Vagina (tissue), 2 donors: ENCODE results near the gene VIPR2. TPM values are rescaled to one million over a fixed set of nuclear protein-coding genes. Genes with fewer than 3 reads are reported as not detected.

Experiments
- DNase-seq, 2 donors: peaks; one replicate each; pipeline ENCODE4 v3.0.0-alpha.2; 2017; ENCODE audit errors: extremely low spot score in 2 of 2
- H3K27ac ChIP-seq: fragments of 200-600 bp; sonication (generic); one replicate; pipeline ENCODE4 v1.5.1; 2019
- H3K27me3 ChIP-seq: fragments of 200-600 bp; sonication (generic); one replicate; pipeline ENCODE4 v1.5.1; 2019
- H3K36me3 ChIP-seq, 2 donors: fragments of 200-600 bp; sonication (generic); one replicate each; pipeline ENCODE4 v1.5.1; 2017 to 2019
- H3K4me1 ChIP-seq: fragments of 200-600 bp; sonication (generic); one replicate; pipeline ENCODE4 v1.5.1; 2019
- H3K4me3 ChIP-seq, 2 donors: fragments of 200-600 bp; sonication (generic); 1 replicate in 1 of 2; 2 replicates in 1 of 2; pipeline ENCODE4 v1.5.1; 2016 to 2019
- H3K9me3 ChIP-seq: fragments of 200-600 bp; sonication (generic); one replicate; pipeline ENCODE4 v1.5.1; 2019
- CTCF ChIP-seq, 3 experiments: fragments of 450-650 bp in 2 of 3; fragments of 200-600 bp in 1 of 3; sonication (generic) in 1 of 3; IDR thresholded peaks; one replicate each; pipeline ENCODE4 v1.5.1; 2017 to 2019; ENCODE audit warnings: antibody characterized with exemption in 3 of 3, mild to moderate bottlenecking in 2 of 3, moderate library complexity in 2 of 3
- POLR2A ChIP-seq, 2 donors: fragments of 450-650 bp; IDR thresholded peaks; one replicate each; pipeline ENCODE4 v1.6.1; 2017; ENCODE audit warnings: antibody characterized with exemption in 2 of 2, mild to moderate bottlenecking in 2 of 2, moderate library complexity in 2 of 2
- POLR2AphosphoS5 ChIP-seq, 2 donors: sonication (generic); formaldehyde crosslinking; IDR thresholded peaks; one replicate each; pipeline ENCODE4 v1.9.0; 2017; ENCODE audit warnings: antibody characterized with exemption in 2 of 2, mild to moderate bottlenecking in 2 of 2, low read depth in 1 of 2; ENCODE audit not compliant: insufficient read depth in 1 of 2
- intact Hi-C: fragments of 100-400 bp; cut with DNase I; formaldehyde crosslinking; loops from one replicate; pipeline ENCODE4 v1.15.1; 2023
- total RNA-seq: library from RNA; depleted of rRNA; stranded (reverse); fragments of >200 nt; gene quantifications from one replicate; pipeline ENCODE4 v1.2.3, GENCODE V29; 2016

Gene VIPR2
- total RNA-seq, 1 donor from 2014 or later, result 11.3 TPM

GRCh38 chr7:159016591-159016990 lies 128.1 kb downstream of the VIPR2 start:
- no peaks in the 10 kb centered on the region for H3K9me3 ChIP-seq
- no peaks in the 10 kb centered on the region for H3K36me3 ChIP-seq
- DNase-seq, result no peak
- peaks cover 44% of the 10 kb centered on the region for H3K4me1 ChIP-seq
- peak overlapping the region; percentile 70 for H3K27ac ChIP-seq
- intact Hi-C loops, result no loop called here
- no peaks in the 10 kb centered on the region for H3K27me3 ChIP-seq
- no peak for TF ChIP-seq CTCF (IDR thresholded peaks at IDR 0.05)
- no peak for TF ChIP-seq POLR2AphosphoS5 (IDR thresholded peaks at IDR 0.05; ENCODE audit: insufficient read depth in 1 of 2, low read depth in 1 of 2)
- TF ChIP-seq POLR2A (IDR thresholded peaks at IDR 0.05), result no peak
- no peak overlapping the region for H3K4me3 ChIP-seq

- Histone ChIP-seq H3K36me3 (no peaks in the 10 kb centered on the region), H3K4me1 (peaks cover 52% of the 10 kb centered on the region), H3K27ac (peak overlapping the region; percentile 70), H3K4me3 (no peak overlapping the region), H3K9me3 (no peaks in the 10 kb centered on the region), H3K27me3 (no peaks in the 10 kb centered on the region)
- TF ChIP-seq POLR2AphosphoS5 (IDR thresholded peaks at IDR 0.05; ENCODE audit: insufficient read depth in 1 of 2, low read depth in 1 of 2), result peak; percentile 48 to 86
- no peak for TF ChIP-seq CTCF (IDR thresholded peaks at IDR 0.05)
- no peak for DNase-seq
- intact Hi-C loops, result no loop called here
These were observed 128.9 kb downstream of the VIPR2 start for GRCh38 chr7:159015454-159016410.

GRCh38 chr7:159015081-159015453 lies 129.6 kb downstream of the VIPR2 start:
- intact Hi-C loops, result no loop called here
- Histone ChIP-seq H3K36me3 (no peaks in the 10 kb centered on the region), H3K4me1 (peaks cover 53% of the 10 kb centered on the region), H3K9me3 (no peaks in the 10 kb centered on the region), H3K27me3 (no peaks in the 10 kb centered on the region), H3K27ac (peak overlapping the region; percentile 70), H3K4me3 (no peak overlapping the region)
- TF ChIP-seq POLR2A (IDR thresholded peaks at IDR 0.05) (no peak), CTCF (IDR thresholded peaks at IDR 0.05) (no peak), POLR2AphosphoS5 (IDR thresholded peaks at IDR 0.05; ENCODE audit: insufficient read depth in 1 of 2, low read depth in 1 of 2) (no peak)
- DNase-seq, result no peak

- peaks cover 53% of the 10 kb centered on the region for H3K4me1 ChIP-seq
- no peaks in the 10 kb centered on the region for H3K27me3 ChIP-seq
- TF ChIP-seq POLR2AphosphoS5 (IDR thresholded peaks at IDR 0.05; ENCODE audit: insufficient read depth in 1 of 2, low read depth in 1 of 2), result no peak
- TF ChIP-seq POLR2A (IDR thresholded peaks at IDR 0.05), result no peak
- TF ChIP-seq CTCF (IDR thresholded peaks at IDR 0.05), result no peak
- H3K9me3 ChIP-seq, result no peaks in the 10 kb centered on the region
- DNase-seq, result no peak
- H3K27ac ChIP-seq, result peak overlapping the region; percentile 70
- H3K4me3 ChIP-seq, result no peak overlapping the region
- H3K36me3 ChIP-seq, result no peaks in the 10 kb centered on the region
- intact Hi-C loops, result no loop called here
These were observed 130.2 kb downstream of the VIPR2 start for GRCh38 chr7:159014297-159015062.
